22Rv1 (cell line): ENCODE results near the gene MN1.

Experiments used
- CTCF ChIP-seq: fragments of 450-650 bp; IDR thresholded peaks from 2 replicates; pipeline ENCODE4 v1.5.1; 2017; ENCODE audit warnings: mild to moderate bottlenecking
- ZFX ChIP-seq: fragments of 450-650 bp; IDR thresholded peaks from 2 replicates; pipeline ENCODE4 v1.6.1; 2017; ENCODE audit warnings: antibody characterized with exemption, borderline replicate concordance

DNA sequence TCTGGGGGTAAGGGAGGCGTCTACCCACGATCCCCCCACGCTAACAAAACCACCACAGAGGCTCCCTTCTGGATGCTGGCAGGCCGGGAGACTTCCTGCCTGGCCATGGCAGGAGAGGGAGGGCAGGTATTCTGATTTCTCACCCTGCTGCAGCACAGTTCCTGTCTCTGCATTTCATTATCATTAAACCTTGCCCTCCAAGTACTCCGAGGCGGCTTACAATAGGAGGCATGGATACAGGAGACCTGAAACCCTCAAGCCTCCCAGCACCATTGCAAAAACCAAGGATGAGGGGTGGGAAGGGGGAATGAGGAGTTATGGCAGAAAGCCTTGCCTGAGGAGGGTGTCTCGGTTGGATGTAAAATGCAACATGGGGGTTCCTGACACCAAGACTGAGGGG lies 44.1 kb upstream of the MN1 start:
- TF ChIP-seq CTCF: no peak
- no peak for TF ChIP-seq ZFX
